ENCODE measurements around the gene PROZ.

Gene PROZ

GRCh38 chr13:113138792-113139551 lies 19.5 kb upstream of the PROZ start:
- DNase-seq: no peak
- in situ Hi-C loops (cut with HindIII; ENCODE audit: low pct_ligation_motif_present, low pct_unique_long_range_greater_than_20kb, low sequenced_read_pairs): no loop called here

GRCh38 chr13:113139577-113139976 lies 18.9 kb upstream of the PROZ start:
- DNase-seq: no peak
- in situ Hi-C loops (cut with HindIII; ENCODE audit: low pct_ligation_motif_present, low pct_unique_long_range_greater_than_20kb, low sequenced_read_pairs): no loop called here

- in situ Hi-C loops (cut with HindIII; ENCODE audit: low pct_ligation_motif_present, low pct_unique_long_range_greater_than_20kb, low sequenced_read_pairs): no loop called here
These were observed 17.5 kb upstream of the PROZ start for GRCh38 chr13:113140677-113141600.

GRCh38 chr13:113141601-113141970 lies 16.9 kb upstream of the PROZ start:
- DNase-seq: no peak

More at GRCh38 chr13:113140677-113141600, 17.5 kb upstream of the PROZ start:
- no peak for DNase-seq

GRCh38 chr13:113142876-113143275 lies 15.6 kb upstream of the PROZ start:
- DNase-seq: no peak
- in situ Hi-C loops (cut with HindIII; ENCODE audit: low pct_ligation_motif_present, low pct_unique_long_range_greater_than_20kb, low sequenced_read_pairs): no loop called here

More at GRCh38 chr13:113141601-113141970, 16.9 kb upstream of the PROZ start:
- in situ Hi-C loops (cut with HindIII; ENCODE audit: low pct_ligation_motif_present, low pct_unique_long_range_greater_than_20kb, low sequenced_read_pairs): no loop called here

GRCh38 chr13:113143466-113144254 lies 14.8 kb upstream of the PROZ start:
- DNase-seq: no peak
- in situ Hi-C loops (cut with HindIII; ENCODE audit: low pct_ligation_motif_present, low pct_unique_long_range_greater_than_20kb, low sequenced_read_pairs): no loop called here

- in situ Hi-C loops (cut with HindIII; ENCODE audit: low pct_ligation_motif_present, low pct_unique_long_range_greater_than_20kb, low sequenced_read_pairs): no loop called here
- no peak for DNase-seq
These were observed 14.2 kb upstream of the PROZ start for GRCh38 chr13:113144255-113144629.

- DNase-seq: no peak
- in situ Hi-C loops (cut with HindIII; ENCODE audit: low pct_ligation_motif_present, low pct_unique_long_range_greater_than_20kb, low sequenced_read_pairs): no loop called here
These were observed 13.0 kb upstream of the PROZ start for GRCh38 chr13:113145496-113145895.

- DNase-seq: no peak
- in situ Hi-C loops (cut with HindIII; ENCODE audit: low pct_ligation_motif_present, low pct_unique_long_range_greater_than_20kb, low sequenced_read_pairs): no loop called here
These were observed 12.4 kb upstream of the PROZ start for GRCh38 chr13:113145911-113146598.

- no peak for DNase-seq
- in situ Hi-C loops (cut with HindIII; ENCODE audit: low pct_ligation_motif_present, low pct_unique_long_range_greater_than_20kb, low sequenced_read_pairs): no loop called here
These were observed 11.7 kb upstream of the PROZ start for GRCh38 chr13:113146750-113147149.

- in situ Hi-C loops (cut with HindIII; ENCODE audit: low pct_ligation_motif_present, low pct_unique_long_range_greater_than_20kb, low sequenced_read_pairs): no loop called here
- no peak for DNase-seq
These were observed 11.2 kb upstream of the PROZ start for GRCh38 chr13:113147206-113147605.

- no peak for DNase-seq
- in situ Hi-C loops (cut with HindIII; ENCODE audit: low pct_ligation_motif_present, low pct_unique_long_range_greater_than_20kb, low sequenced_read_pairs): no loop called here
These were observed 10.0 kb upstream of the PROZ start for GRCh38 chr13:113148407-113148806.

- in situ Hi-C loops (cut with HindIII; ENCODE audit: low pct_ligation_motif_present, low pct_unique_long_range_greater_than_20kb, low sequenced_read_pairs): no loop called here
These were observed 9.4 kb upstream of the PROZ start for GRCh38 chr13:113148940-113149503.

GRCh38 chr13:113149711-113150549 lies 8.5 kb upstream of the PROZ start:
- in situ Hi-C loops (cut with HindIII; ENCODE audit: low pct_ligation_motif_present, low pct_unique_long_range_greater_than_20kb, low sequenced_read_pairs): no loop called here
- no peak for DNase-seq

More at GRCh38 chr13:113148940-113149503, 9.4 kb upstream of the PROZ start:
- DNase-seq: no peak

GRCh38 chr13:113150550-113151365 lies 7.7 kb upstream of the PROZ start:
- in situ Hi-C loops (cut with HindIII; ENCODE audit: low pct_ligation_motif_present, low pct_unique_long_range_greater_than_20kb, low sequenced_read_pairs): no loop called here
- DNase-seq: no peak

Measured in ACHN (cell line).